Measurements from ENCODE around the gene HLF.
"Not testable (repeated sequence)": the region's sequence is repeated elsewhere in the genome, so short reads cannot be mapped to it uniquely, and the experiment has no call there.

Gene HLF

DNA sequence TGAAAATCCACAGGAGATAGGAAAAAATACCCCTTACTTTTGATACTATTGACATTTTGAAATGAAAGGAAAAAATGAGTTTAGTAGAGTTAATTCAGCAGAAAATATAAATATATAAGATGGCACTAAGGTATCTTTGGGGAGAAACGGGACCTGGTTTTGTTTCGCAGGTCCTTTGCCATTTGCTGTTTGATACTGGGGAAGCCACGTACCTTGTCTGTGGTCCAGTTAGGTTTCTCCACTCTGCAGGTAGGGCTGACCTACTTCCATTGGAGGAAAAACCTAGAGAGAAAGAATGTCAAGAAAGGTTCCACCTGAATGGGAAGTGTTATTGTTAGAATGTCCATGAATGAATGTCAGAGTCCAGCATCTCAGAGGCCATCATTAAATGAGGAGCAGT is 48.1 kb downstream of the HLF start:
- DNase-seq = no peak

DNA sequence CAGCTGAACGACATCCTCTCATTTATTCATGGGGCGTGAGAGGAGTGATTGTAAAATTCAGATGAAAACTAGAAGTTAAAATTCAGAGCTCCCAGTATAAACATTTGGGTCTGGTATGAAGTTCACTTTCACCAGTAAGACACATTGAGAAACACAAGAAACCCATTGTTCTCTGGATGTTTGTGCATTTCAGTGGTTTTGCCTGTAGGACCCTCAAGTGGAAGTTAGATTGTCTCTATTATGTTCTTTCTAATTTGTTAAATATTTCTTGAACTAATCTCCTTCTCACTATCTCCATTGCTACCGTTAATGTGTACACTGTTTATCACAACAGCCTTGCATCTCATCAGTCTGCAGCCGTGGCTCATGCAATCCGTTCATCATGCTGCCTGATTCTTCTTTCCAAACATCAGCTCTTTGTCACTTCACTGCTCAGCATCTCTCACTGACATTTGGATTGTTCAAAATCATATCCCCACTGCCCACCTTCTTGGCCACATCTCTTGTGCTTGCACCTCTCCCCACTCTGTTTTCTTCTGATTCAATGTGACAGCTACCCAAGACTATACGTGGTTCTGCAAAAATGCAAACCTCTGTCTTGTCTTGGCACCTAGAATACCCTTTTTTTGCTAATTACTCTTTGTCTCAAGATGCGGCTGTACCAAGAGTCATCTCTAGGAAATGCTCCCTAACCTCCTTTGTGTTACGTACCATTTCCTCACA is 49.5 kb downstream of the HLF start:
- no peak for DNase-seq

DNA sequence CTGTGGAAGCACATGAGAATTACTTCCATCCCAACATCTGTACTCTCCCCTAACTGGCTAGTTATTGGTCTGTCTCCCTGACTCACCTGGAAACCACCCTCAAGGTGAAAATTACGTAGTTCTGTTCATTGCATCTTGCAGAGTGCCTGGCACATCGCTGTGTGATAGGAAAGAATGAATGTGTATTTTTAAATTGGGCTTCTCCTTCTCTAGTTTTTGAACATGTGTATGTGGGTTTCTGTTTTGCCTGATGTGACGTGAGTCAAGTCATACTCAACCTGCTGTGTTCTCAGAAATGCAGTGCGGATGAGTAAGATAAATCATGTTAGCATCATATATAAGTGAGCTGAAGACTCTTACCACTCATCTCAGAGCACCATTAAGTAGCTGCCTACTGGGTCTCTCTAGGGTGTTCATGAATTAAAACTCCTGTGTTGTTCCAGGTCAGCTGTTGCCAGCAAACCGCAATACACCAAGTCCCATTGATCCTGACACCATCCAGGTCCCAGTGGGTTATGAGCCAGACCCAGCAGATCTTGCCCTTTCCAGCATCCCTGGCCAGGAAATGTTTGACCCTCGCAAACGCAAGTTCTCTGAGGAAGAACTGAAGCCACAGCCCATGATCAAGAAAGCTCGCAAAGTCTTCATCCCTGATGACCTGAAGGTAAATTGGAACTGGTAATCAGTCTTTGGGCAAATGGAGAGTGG is 50.2 kb downstream of the HLF start:
- no peak for DNase-seq

DNA sequence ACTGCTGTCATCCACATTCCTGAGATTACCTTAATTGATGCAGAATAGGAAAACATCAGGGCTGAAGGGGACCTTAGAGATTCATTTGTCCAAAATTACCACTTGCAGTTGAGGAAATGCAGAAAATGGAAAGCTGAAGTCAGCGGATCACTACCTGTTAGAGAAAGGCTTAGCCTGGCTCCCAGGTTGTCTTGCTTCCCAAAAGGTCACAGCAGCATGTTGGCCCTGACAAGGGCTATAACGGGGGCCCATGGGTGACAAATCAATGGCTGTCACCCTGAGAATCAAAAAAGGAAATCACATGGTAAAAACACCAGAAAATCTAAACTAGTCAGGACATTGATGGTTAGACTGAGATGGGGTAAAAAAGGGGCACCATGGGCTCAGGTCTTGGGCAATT is 51.7 kb downstream of the HLF start:
- no peak for DNase-seq

DNA sequence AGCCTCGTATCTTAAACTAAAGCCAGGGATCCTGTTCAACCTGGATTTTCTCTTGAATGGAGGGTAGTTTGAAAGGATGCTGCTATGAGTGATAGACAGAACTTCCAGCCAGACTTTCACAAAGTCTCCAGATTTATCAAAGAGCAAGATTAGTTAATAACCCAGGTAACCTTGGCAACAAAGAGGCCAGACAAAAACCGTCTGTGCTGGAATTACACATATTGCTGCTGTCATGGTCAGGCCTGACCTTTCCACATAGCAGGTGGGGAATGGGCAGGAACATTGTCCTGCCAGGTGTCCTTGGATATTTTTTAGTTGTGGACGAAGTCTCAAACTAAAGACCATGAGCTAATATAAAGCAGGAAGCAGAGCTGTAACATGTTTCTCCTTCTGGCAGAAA is 52.5 kb downstream of the HLF start:
- DNase-seq = no peak

DNA sequence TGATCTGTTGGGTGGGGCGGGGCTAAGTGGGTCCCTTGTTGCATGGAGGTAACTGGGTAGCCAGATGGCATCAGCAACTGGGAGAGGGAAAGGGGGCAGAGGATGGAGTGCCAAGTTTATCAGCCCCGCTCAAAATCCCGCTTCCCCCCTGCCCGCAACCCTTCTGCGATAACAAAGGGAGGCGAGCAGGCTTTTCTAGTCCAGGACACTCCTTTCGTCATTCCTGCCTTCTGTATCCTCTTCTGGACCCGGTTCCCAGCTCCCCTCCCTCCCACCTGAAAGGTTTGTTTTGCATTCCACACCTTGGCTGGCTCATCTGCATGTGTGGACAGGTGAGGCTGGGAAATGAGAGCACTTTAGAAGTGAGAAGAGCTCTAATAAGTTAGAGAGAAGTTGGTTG is 53.3 kb downstream of the HLF start:
- DNase-seq = no peak

DNA sequence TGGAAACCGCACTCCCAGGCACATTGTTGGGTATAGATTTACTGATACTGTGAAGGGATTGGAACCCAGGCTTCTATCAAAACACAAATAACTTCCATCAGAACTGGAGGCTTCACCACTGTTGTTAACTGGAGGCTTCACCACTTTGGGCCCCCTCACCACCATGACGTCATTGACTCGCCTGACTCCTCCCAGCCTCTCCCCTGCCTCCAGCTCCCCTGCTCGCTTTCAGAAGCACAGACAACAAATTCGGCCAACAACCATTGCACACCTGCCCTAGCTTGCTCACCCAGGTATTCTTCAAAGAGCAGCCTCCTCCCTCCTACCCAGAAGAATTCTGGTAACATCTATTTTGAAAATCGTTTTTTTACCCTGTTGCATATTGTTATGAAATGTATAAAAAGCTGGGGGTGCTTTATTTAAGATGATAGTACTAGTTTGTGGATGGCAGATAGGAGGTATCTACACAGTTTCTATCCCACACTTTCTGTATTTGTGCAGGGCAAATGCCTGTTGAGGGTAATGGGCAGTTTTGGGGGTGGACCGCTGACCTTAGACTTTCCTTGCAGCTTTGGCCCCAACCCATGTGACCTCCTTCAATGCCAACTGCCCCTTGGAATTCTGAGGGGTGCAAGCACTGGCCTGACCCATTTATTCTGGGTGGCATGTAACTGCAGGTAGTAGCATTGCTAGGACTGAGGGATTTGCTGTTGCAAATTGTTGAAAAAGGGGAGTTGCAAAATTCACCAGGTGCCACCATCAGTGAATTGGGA is 54.1 kb downstream of the HLF start:
- DNase-seq = no peak

DNA sequence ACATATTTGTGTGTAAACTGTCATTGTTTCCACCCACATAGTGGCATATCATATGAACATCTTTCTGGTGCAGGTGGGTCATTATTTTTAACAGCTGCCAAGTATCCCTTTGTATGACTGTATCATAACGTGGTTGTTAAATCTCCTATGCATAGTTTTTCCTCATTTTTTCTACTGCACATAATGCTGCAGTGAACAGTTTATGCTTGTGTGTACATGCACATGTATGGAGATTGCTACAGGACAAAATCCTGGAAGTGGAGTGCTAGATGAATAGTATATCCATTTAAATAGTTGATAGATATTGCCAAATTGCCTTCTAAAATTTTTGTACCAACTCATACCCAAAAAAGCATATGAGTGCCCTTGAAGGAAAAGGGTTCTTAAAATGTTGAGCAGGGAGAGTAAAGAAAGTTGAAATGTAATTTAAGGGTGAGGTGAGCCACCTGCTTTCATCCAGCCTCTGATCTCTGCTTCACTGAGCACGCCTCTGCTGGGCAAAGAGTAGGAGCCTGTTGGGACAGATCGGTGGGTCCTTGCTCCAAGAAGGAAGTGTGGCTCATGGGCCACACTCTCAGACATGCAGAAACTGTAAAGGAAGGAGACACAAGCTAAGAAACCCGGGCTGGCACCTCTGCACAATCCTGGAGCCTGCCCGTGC is 55.3 kb downstream of the HLF start:
- DNase-seq = no peak

DNA sequence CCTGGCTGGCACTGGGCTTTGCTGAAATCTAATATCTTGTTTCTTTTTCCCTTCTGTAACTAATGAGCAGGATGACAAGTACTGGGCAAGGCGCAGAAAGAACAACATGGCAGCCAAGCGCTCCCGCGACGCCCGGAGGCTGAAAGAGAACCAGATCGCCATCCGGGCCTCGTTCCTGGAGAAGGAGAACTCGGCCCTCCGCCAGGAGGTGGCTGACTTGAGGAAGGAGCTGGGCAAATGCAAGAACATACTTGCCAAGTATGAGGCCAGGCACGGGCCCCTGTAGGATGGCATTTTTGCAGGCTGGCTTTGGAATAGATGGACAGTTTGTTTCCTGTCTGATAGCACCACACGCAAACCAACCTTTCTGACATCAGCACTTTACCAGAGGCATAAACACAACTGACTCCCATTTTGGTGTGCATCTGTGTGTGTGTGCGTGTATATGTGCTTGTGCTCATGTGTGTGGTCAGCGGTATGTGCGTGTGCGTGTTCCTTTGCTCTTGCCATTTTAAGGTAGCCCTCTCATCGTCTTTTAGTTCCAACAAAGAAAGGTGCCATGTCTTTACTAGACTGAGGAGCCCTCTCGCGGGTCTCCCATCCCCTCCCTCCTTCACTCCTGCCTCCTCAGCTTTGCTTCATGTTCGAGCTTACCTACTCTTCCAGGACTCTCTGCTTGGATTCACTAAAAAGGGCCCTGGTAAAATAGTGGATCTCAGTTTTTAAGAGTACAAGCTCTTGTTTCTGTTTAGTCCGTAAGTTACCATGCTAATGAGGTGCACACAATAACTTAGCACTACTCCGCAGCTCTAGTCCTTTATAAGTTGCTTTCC is 56.0 kb downstream of the HLF start:
- DNase-seq = no peak

DNA sequence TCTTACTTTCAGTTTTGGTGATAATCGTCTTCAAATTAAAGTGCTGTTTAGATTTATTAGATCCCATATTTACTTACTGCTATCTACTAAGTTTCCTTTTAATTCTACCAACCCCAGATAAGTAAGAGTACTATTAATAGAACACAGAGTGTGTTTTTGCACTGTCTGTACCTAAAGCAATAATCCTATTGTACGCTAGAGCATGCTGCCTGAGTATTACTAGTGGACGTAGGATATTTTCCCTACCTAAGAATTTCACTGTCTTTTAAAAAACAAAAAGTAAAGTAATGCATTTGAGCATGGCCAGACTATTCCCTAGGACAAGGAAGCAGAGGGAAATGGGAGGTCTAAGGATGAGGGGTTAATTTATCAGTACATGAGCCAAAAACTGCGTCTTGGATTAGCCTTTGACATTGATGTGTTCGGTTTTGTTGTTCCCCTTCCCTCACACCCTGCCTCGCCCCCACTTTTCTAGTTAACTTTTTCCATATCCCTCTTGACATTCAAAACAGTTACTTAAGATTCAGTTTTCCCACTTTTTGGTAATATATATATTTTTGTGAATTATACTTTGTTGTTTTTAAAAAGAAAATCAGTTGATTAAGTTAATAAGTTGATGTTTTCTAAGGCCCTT is 56.8 kb downstream of the HLF start:
- no peak for DNase-seq

DNA sequence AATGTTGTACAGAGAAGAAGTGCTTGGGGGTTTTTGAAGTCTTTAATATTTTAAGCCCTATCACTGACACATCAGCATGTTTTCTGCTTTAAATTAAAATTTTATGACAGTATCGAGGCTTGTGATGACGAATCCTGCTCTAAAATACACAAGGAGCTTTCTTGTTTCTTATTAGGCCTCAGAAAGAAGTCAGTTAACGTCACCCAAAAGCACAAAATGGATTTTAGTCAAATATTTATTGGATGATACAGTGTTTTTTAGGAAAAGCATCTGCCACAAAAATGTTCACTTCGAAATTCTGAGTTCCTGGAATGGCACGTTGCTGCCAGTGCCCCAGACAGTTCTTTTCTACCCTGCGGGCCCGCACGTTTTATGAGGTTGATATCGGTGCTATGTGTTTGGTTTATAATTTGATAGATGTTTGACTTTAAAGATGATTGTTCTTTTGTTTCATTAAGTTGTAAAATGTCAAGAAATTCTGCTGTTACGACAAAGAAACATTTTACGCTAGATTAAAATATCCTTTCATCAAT is 57.8 kb downstream of the HLF start:
- DNase-seq = no peak

DNA sequence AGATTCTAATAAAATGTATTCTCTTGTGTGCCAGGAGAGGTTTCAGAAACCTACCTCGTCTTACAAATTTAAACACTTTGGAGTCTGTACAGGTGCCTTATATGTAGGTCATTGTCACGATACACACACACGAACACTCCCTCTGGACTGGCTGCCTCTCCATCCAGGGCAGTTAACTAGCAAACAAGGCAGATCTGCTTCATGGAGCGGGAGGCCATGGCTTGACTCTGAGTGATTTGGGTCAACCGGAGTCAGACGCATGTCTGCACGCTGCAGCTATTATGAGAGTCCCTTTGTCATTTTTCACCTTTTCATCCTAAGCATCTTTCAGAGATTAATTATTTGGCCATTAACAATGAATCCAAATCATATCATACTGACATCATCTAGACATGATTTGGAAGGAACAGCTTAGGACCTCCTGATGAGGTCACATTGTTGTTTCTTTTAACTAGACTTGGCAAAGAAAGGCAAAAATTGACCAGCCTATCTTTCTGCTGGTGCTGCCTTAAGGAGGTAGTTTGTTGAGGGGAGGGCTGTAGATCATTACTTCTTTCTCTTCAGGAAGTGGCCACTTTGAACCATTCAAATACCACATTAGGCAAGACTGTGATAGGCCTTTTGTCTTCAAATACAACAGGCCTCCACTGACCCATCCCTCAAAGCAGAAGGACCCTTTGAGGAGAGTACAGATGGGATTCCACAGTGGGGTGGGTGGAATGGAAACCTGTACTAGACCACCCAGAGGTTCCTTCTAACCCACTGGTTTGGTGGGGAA is 58.9 kb downstream of the HLF start:
- DNase-seq = no peak

DNA sequence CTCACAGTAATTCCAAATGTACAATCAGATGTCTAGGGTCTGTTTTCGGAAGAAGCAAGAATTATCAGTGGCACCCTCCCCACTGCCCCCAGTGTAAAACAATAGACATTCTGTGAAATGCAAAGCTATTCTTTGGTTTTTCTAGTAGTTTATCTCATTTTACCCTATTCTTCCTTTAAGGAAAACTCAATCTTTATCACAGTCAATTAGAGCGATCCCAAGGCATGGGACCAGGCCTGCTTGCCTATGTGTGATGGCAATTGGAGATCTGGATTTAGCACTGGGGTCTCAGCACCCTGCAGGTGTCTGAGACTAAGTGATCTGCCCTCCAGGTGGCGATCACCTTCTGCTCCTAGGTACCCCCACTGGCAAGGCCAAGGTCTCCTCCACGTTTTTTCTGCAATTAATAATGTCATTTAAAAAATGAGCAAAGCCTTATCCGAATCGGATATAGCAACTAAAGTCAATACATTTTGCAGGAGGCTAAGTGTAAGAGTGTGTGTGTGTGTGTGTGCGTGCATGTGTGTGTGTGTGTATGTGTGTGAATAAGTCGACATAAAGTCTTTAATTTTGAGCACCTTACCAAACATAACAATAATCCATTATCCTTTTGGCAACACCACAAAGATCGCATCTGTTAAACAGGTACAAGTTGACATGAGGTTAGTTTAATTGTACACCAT is 59.7 kb downstream of the HLF start:
- no peak for DNase-seq

DNA sequence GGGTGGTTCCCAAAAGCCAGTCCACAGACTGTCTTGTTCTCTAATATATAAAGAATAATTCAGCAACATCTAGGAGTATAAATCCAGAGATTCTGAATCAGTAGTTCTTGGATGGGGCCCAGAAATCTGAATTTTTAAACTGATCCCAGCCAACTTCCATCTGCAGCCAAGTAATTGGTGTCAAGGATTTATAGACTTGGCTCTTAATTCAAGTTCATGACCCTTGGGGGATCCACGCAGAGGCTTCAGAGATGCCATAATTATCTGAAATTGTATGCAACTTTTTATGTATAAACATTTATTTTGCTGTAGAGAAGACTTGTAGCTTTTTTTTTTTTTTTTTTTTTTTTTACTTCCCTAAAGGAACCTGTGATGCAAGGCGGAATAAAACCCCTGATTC is 60.6 kb downstream of the HLF start:
- DNase-seq = no peak

DNA sequence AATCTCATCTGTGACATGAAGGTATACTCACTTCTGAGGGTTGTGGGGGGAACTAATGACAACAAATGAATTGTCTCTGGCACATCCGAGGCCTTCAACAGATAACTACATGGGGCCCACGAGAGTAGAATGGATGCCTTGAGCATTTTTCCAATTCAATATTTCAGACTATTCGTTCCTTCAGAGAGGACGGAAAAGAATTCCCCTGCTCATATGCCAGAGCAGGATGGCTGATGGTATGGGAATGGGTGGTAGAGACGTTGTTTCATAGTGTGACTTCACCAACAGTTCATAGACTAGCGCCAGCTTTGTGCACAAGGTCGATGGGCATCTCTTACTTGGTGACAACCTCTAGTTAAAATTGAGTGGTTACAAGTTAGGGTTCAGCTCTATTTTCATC is 61.3 kb downstream of the HLF start:
- no peak for DNase-seq

DNA sequence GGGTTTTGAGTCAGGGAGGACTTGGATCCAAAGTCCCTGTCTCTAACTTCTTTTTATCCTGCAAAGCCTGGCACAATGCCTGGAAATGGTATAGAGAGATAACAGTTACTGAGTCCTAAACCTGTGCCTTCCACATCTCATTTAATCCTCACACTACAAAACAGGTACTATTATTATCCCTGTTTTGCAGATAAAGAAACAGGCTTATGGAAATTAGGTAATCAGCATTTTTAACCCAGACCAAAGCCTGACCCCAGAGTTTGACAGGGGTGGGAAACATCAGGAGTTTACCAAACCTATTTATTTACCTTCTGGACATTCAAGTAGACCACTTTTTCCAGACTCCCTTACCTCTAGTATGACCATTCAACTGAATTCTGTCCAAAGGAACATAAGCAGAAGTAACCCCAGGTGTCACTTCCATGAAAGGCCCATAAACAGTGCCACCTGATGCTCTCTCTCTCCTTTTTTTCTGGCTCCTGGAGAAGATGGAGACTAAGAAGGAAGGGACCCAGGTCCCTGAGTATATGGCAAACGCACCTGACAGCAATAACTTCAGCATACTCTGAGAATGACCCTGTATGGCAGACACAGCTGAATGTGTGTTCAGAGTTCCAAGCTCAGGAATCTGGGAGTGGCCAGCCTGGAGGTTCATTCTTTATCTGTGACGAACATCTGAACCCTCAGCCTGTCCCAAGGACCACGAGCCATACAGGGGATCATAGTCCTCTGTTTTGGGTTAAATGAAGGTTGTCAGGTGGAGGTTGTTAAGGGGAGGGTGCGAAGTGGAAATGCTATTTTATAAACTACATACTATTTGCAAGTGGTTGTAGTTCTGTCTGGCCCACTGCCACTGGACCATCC is 62.7 kb downstream of the HLF start:
- no peak for DNase-seq

DNA sequence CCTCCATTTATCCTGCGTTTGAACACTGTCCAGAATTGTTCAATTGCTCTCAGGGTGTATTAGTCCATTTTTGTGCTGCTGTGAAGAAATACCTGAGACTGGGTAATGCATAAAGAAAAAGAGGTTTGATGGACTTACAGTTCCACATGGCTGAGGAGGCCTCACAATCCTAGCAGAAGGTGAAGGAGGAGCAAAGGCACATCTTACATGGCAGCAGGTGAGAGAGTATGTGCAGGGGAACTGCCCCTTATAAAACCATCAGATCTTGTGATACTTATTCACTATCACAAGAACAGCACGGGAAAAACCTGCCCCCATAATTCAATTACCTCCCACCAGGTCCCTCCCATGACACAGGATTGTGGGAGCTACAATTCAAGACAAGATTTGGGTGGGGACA is 63.8 kb downstream of the HLF start:
- not testable (repeated sequence) for DNase-seq

DNA sequence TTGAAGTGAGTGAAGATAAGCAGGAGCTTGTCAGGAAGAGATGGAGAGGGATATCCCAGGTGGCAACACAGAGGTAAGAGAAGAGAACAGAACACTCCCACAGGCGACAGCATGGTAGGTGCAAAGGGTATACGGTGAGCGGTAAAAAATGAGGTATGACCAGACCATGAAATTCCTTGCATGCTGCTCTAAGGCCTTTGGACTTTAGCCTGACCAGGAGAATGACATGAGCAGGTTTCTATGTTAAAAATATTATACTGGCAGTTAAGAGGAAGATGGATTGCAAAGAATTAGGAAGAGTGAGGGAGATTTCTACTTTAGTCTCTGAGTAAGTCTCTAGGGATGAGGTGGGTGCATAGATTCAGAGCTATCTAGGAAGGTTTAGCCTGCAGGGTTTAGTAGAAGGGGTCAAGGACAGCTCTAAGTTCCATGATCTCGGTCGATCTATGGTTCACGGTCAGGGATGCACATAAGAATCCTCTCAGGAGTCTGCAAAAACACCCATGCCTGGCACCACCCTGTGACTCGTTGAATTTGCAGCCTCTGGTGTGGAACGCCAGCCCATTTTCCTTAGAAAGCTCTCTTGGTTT is 65.7 kb downstream of the HLF start:
- DNase-seq = no peak

All from T-helper 9 cell (primary cell).